NCI-H345 treated with DMSO at 0.1 percent for 48 hours (cell line): ENCODE results near the gene AKAP8L.

Source experiments
- DNase-seq: peaks from one replicate; lab custom pipeline; 2025; ENCODE audit not compliant: unreplicated experiment; lab: John Stamatoyannopoulos, UW

The AKAP8L gene

DNA sequence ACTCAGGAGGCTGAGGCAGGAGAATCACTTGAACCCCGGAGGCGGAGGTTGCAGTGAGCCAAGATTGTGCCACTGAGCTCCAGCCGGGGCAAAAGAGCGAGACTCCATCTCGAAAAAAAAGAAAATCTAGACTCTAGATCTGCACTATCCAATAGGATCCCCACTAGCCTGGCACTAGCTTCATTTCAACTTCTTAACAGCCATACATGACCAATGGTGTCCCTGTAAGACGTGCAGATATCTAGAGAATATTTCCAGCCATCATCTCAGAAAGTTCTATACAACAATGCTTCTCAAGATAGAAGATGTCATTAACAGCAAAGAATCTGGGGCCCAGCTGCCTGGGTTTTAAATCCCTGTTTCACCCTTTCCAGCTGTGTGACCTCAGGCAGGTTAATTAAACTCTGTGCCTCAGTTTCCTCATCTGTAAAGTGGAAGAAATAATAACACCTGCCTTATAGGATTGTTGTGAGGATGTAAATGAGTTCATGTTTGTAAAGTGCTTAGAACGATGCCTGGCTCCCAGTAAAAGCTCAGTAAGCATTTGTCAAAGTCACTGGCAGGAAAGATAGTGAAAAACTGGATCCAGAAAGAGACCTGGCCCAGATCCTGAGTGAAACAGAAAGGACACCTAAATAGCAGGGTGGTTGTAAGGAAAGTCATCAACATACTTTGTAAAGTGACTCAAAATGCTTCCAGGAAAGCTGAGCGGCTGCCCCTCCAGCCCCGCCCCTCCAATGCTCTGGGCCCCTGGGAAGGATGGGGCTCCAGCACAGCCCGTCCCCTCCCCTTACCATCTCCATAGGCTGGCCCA lies 17.4 kb upstream of the AKAP8L start:
- no peak for DNase-seq

DNA sequence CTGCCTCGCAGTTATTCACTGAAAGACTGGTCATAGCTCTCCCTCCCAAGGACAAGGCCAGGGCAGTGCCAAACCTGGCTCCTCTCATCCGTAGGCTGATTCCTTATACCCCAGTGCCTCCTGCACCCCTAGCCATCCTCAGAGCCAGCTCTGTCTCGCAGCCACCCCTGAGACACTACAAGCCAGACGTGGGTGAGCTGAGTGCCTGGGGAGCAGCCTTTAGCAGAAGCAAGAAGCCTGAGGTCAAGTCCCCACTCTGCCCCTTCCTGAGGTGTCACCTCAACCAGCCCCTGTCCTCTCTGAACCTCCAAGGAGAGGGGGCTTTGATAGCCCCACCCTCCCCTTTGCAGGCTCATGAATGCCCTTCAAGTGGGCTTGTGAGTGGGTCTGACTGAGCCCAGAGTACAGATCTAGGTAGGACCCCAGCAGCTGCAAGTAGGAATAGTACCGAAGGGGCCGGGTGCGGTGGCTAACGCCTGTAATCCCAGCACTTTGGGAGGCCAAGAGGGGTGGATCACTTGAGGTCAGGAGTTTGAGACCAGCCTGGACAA lies 14.8 kb upstream of the AKAP8L start:
- no peak for DNase-seq

GRCh38 chr19:15432629-15433518 lies 14.1 kb upstream of the AKAP8L start:
- peak; percentile 54 for DNase-seq

DNA sequence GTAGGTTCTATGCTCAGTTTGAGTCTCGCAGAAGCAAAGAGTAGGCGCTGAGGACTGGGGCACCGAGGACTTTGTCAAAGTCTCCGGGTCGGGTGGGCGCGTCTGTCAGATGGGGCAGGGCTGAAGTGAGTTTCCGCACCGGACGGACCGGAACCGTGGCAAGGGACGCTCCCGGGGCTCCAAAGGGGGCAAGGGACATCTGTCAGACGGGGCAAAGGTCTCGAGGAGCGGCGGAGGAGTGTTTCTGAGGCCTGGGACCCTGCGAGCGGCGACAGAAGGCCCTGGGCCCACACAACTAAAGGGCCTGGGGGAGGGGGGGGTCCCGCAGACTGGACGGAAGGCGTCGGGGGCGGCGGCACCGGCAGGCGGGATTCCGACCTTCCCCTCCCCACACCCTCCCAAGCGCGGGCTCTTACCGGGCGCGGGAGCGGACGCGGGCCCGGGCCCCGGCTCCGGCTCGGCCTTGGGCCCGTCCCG lies 13.3 kb upstream of the AKAP8L start:
- no peak for DNase-seq

DNA sequence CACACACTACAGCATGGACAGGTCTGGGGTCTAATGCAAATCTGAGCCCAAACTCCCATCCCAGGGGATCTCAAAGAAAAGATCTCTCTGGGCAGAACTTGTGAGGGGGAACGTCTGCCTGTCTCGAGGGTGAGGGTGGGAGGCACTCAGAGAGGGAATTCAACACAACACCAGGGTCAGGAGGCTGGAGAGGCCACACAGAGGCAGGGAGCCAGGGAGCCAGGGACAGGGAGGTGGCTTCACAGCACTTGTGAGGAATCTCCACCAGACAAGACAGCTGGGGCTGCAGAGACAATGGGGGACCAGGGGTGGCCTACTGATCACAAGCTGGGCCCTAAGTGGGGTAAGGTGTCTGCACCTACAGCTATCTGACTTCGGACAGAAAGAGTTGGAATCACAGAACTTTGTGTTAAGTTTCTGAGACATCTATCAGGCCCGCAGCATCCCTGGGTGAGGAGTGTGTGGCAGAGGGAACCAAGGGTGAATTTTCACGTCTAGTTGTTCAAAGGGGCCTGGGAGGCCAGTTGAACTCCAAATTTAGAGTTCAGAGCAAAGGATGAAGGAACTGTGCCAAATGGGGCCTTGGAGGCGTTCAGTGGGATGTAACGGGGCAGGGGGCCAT lies 12.7 kb upstream of the AKAP8L start:
- no peak for DNase-seq

DNA sequence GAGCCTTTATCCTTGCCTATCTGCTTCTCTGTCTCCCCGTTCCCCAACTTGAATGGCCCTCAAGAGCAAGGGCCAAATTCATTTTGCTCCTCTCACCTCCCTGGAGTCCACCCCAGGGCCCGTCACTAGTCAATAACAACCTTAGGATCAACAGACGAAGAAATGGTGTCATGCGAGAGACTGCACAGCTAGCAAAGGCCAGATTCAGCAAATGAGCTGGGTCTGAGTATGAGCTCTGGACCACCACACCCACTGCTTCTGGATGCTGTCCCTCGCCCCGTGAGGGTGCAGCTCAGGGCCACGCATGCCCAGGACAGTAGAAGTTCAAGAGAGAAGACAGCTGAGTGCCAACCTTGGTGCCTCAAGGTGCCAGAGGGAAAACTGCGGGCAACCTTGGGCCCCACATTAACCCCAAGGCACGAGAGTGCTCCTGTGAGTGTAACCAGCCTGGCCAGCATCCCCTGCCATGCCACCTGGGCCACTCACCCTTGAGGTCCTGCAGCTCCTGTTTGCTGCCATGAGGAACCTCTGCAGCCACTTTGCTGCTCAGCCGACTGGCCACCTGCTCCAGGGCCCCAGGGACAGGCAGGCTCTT lies 11.8 kb upstream of the AKAP8L start:
- no peak for DNase-seq

- no peak for DNase-seq
These were observed 11.2 kb upstream of the AKAP8L start for GRCh38 chr19:15429825-15430467.

DNA sequence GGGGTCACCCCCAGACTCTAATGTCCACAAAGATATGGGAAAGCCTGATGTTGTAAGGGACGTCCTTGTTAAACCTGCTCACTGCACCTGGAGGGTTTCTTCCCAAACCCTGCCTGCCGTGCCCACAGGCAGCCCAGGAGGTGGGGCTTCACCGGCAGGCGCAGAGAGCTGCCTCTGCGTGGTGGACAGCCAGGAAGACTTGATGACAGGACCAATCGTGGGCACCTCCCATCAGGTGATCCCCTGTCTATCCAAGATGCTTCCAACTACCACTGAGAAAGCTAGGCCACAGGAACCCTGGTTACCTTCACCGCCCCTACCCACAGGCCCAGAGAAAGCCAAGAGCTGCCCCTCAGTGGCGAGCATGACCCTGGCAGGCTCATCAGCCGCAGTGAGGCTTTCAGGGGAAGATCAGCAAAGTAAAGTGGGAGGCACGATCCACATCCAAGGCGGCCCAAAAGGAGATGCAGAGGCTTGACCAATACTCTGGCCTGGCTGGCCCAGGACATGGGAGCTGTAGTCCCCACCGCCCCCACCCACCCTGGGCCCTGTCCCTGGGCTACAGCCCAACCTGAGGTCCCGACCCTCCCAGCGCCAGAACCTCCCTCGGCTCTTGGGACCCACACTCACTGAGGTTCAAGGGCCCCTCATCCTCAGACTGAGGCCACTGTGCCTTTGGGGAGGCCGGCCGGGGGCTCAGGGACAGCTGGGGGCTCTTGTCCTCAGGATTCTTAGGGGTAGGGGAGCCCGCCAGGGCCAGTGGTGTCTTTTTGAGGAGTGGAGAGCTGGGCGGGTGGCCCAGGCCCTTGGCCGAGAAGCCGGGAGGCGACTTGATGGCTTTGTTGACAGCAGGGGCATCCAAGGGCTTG lies 10.4 kb upstream of the AKAP8L start:
- DNase-seq: no peak

- DNase-seq: no peak
These were observed 9.2 kb upstream of the AKAP8L start for GRCh38 chr19:15427991-15428471.

GRCh38 chr19:15427350-15427700 lies 8.5 kb upstream of the AKAP8L start:
- DNase-seq: no peak

DNA sequence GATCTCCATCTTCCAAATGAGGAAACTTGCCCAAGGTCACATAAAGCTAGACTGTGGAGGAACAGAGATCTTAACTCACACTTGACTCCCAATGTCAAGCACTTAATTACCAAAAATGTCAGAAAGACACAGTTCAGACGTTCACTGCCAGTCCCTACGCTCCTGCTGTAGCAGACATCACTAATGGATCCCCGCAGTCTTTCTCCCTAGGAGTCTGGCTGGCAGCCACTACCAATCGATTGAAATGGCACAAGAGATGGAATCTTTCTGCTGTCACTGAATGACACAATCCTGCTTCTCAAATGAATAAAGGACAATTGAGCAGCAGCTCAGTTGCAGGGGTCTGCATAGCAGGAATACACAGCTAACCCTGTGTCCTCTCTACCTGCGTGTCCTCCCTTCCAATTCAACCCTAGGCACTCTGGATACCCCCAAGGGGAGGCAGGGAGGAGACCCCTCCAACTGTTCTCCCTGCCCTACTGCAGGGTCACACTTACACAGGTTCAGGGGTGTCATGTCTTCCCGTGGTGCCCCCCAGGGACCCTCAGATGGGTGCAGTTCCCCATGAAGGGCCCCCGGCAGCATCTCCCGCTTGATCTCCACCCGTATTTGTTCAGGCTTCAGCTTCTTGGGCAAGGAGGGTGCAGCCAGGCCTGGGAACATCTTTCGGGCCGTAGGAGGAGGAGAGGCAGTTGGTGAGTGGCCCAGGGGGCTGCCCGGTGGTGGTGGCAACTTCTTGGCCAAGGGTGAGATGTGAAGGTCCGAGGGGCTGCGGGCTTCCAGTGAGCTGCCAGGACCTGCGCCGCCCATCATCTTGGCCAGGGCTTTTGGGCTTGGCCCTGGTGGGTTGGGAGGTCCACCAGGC lies 7.9 kb upstream of the AKAP8L start:
- no peak for DNase-seq

GRCh38 chr19:15425321-15425950 lies 6.6 kb upstream of the AKAP8L start:
- DNase-seq: no peak

GRCh38 chr19:15424692-15425272 lies 6.0 kb upstream of the AKAP8L start:
- DNase-seq: no peak

DNA sequence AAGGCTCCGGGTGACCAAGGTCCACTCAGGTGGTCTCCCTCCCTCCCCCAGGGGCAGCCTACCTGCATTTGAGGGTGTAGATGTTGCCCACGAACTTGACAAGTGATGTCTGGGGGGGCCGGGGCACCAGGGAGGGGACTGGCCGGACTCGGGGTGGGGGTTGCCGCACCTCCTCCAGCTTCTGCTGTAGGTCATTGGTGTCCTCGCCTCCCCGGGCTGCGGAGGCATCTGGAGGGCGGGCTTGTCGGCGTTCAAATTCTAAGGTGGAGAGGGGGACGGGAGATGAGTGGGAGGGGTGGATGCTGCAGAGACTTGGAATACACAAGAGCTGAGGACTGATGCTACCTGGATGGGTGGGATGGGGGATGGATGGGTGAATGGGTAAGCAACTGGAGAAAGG lies 5.3 kb upstream of the AKAP8L start:
- no peak for DNase-seq

DNA sequence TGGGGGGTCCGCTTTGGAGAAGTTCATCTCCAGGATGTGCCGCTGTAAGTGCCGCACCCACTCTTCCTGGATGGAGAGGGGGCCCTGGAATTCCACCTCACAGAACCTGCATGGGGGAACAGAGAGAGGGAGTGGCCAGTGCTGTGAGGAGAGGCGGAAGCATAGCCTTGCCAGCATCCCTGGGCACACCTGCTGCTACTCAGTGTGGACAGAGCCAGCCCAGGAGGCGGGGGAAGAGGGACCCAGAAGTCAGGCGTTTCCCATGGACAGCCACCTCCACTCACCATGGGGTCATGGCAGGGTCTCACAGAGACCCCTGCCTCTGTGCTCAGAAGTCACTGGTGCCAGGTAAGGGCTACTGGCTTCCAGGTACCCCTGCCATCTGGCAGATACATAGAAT lies 4.3 kb upstream of the AKAP8L start:
- no peak for DNase-seq

DNA sequence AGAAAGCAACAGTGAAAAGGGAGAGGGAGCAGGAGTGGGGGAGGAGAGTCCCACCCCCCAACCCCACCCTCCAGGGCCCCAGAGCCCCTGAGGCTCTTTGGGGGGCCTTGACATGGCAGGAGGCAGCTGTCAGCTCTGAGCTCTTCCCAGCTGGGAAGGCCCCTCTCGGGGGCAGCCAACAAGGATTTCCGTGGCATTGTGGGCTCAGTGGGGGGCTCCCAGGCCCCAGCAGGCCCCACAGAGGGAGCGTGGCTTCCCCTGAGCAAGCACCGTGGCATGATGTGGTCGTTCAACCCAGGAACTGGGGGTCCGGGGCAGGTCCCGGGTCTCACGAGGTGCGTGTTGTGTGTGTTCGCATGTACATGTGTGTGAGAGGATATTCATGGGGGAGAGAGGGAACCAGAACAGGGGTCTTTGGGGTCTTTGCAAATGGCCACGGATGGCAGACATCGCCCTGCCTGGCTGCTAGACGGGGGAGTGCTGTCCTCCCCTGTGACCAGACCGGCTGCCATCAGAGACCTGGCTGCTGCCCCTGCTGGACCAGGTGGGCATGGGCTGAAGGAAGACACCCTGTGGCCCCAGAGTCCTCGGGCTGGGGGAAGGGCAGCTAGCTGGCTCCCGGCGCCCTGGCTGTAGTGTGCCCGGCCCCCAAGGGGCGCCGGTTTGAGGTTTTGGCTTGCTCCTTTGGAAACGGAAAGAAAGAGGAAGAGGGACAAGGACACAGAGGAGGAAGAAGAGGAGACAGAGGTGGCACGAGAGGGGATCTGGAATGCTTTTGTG lies 3.7 kb upstream of the AKAP8L start:
- no peak for DNase-seq

- DNase-seq: no peak
These were observed 3.0 kb upstream of the AKAP8L start for GRCh38 chr19:15421721-15422260.
